ENCODE data around the gene PRICKLE4. TPM values are rescaled to one million over a fixed set of nuclear protein-coding genes. Genes with fewer than 3 reads are reported as not detected.
A peak's percentile ranks its signal among the peaks of the same experiment; 100 is the strongest.

PRICKLE4 gene
- total RNA-seq (2021; ENCODE audit: unreplicated experiment), result 2.9 TPM
- 0.73 and 0.99 TPM in 2 replicates for polyA plus RNA-seq (2012)
- percentile 57 among the genes with signal in this experiment for Bru-seq, nascent RNA
- percentile 68 among the genes with signal in this experiment for BruChase-seq, experiment 1, labeled RNA remaining after a 6-hour chase
- BruChase-seq, experiment 2, labeled RNA remaining after a 2-hour chase, result percentile 64 among the genes with signal in this experiment
- long read RNA-seq, result 0 reads

GRCh38 chr6:41780551-41781365 is at the start of gene PRICKLE4:
Gene PRICKLE4, plus strand, starts transcription at chr6:41780782. Its CDS starts 2,692 bp downstream, at chr6:41783474.
- no TSS peak for BruUV-seq (replicated peaks)

GRCh38 chr6:41731561-41732086 is 49.0 kb upstream of the PRICKLE4 start:
- H3K36me3 ChIP-seq (ENCODE audit: control insufficient read depth in 1 of 2, insufficient read depth in 2 of 2, low read length in 2 of 2), result no peaks in the 10 kb centered on the region
- CTCF ChIA-PET, result interaction anchor here (1.2 kb wide), 1 partner anchor 26 kb away, joined by 4 read pairs; no protein-coding TSS in a partner anchor
- H3K27me3 ChIP-seq (ENCODE audit: insufficient read depth, low read length), result no peaks in the 10 kb centered on the region
- RAD21 ChIA-PET (ENCODE audit: low non-redundant PET in 1 of 2, low total read pairs in 2 of 2, uncharacterized antibody in 2 of 2, unreplicated experiment in 2 of 2), result no interaction called here
- H3K27ac ChIP-seq (ENCODE audit: low read depth, low read length), result no peak overlapping the region
- no peak overlapping the region for H3K4me2 ChIP-seq (ENCODE audit: low read length)
- H4K20me1 ChIP-seq (ENCODE audit: insufficient read depth), result no peaks in the 10 kb centered on the region
- no peak for TF ChIP-seq SRF (IDR thresholded peaks at IDR 0.05; ENCODE audit: low read depth)
- no peak for TF ChIP-seq EGR1 (IDR thresholded peaks at IDR 0.05; ENCODE audit: low read depth)
- no peak for TF ChIP-seq MAX (IDR thresholded peaks at IDR 0.05)
- no peak for TF ChIP-seq SP1 (IDR thresholded peaks at IDR 0.05; ENCODE audit: low read depth)
- TF ChIP-seq POLR2AphosphoS5 (IDR thresholded peaks at IDR 0.05; ENCODE audit: low read depth, low read length), result no peak
- no peak for TF ChIP-seq SIN3A (IDR thresholded peaks at IDR 0.05; ENCODE audit: low read depth)
- H3K79me2 ChIP-seq (ENCODE audit: insufficient read depth, low read length), result no peaks in the 10 kb centered on the region
- H2AFZ ChIP-seq (ENCODE audit: low read depth, low read length, poor library complexity, severe bottlenecking), result no peak overlapping the region
- H3K9me2 ChIP-seq (ENCODE audit: insufficient read depth), result no peaks in the 10 kb centered on the region
- no peak overlapping the region for H3K9ac ChIP-seq (ENCODE audit: low read length)
- ATAC-seq (no peak), DNase-seq (ENCODE audit: low read depth, low spot score) (no peak)
- intact Hi-C loops (cut with micrococcal nuclease), result no loop called here
- H3K4me3 ChIP-seq (replicated peaks in 1 of 2; ENCODE audit: low read depth in 1 of 2, low read length in 2 of 2), result no peak overlapping the region
- POLR2A ChIA-PET, result no interaction called here
- H3K4me1 ChIP-seq (ENCODE audit: control insufficient read depth in 1 of 2, insufficient read depth in 2 of 2, low read length in 2 of 2), result peaks cover 13 to 26% of the 10 kb centered on the region in 2 experiments
- H3K9me3 ChIP-seq (ENCODE audit: control insufficient read depth in 1 of 2, insufficient read depth in 1 of 2, low read depth in 1 of 2, low read length in 2 of 2), result no peaks in the 10 kb centered on the region
- BruUV-seq (replicated peaks), result TSS peak; percentile 28

More at GRCh38 chr6:41780551-41781365, at the start of gene PRICKLE4:
- no peaks in the 10 kb centered on the region for H3K9me3 ChIP-seq (ENCODE audit: control insufficient read depth in 1 of 2, insufficient read depth in 1 of 2, low read depth in 1 of 2, low read length in 2 of 2)
- CTCF ChIA-PET, result interaction anchor here (2.8 kb wide), 1 partner anchor 263 kb away, joined by 13 read pairs; no protein-coding TSS in a partner anchor
- intact Hi-C loops (cut with micrococcal nuclease), result loop anchor here (1.0 to 10.0 kb wide), 3 partner anchors 264 to 434 kb away; partner anchors contain the start of gene MRPS10
- H3K27me3 ChIP-seq (ENCODE audit: insufficient read depth, low read length), result no peaks in the 10 kb centered on the region
- H3K36me3 ChIP-seq (ENCODE audit: control insufficient read depth in 1 of 2, insufficient read depth in 2 of 2, low read length in 2 of 2), result no peaks in the 10 kb centered on the region; a peak in 1 of 4 replicates
- H3K9me2 ChIP-seq (ENCODE audit: insufficient read depth), result no peaks in the 10 kb centered on the region
- DNase-seq (ENCODE audit: low read depth, low spot score) (no peak), ATAC-seq (peak; percentile 21)
- H3K27ac ChIP-seq (ENCODE audit: low read depth, low read length), result peak within 1 kb of the TSS; percentile 69
- H4K20me1 ChIP-seq (ENCODE audit: insufficient read depth), result no peaks in the 10 kb centered on the region
- H3K4me1 ChIP-seq (ENCODE audit: control insufficient read depth in 1 of 2, insufficient read depth in 2 of 2, low read length in 2 of 2), result peaks cover 16 to 24% of the 10 kb centered on the region in 2 experiments
- POLR2A ChIA-PET, result no interaction called here
- H3K4me3 ChIP-seq (replicated peaks in 1 of 2; ENCODE audit: low read depth in 1 of 2, low read length in 2 of 2), result peak within 1 kb of the TSS; percentile 77 to 83
- no peak for TF ChIP-seq ELF1 (IDR thresholded peaks at IDR 0.05; ENCODE audit: borderline replicate concordance, low read depth)
- TF ChIP-seq POLR2AphosphoS5 (IDR thresholded peaks at IDR 0.05; ENCODE audit: low read depth, low read length), result 0 out of 2 replicates have a peak, but pooled peaks have one; percentile 20
- TF ChIP-seq TCF7L2 (IDR thresholded peaks at IDR 0.05; ENCODE audit: borderline replicate concordance, extremely low read depth, insufficient read depth, insufficient read length), result no peak
- TF ChIP-seq RAD21 (IDR thresholded peaks at IDR 0.05; ENCODE audit: low read depth), result no peak
- peak within 1 kb of the TSS; percentile 80 for H2AFZ ChIP-seq (ENCODE audit: low read depth, low read length, poor library complexity, severe bottlenecking)
- no peaks in the 10 kb centered on the region for H3K79me2 ChIP-seq (ENCODE audit: insufficient read depth, low read length)
- H3K4me2 ChIP-seq (ENCODE audit: low read length), result peak within 1 kb of the TSS; percentile 99
- RAD21 ChIA-PET (ENCODE audit: low non-redundant PET in 1 of 2, low total read pairs in 2 of 2, uncharacterized antibody in 2 of 2, unreplicated experiment in 2 of 2), result no interaction called here
- H3K9ac ChIP-seq (ENCODE audit: low read length), result peak within 1 kb of the TSS; percentile 68

Measured in HCT116 (cell line).